Spinal cord (tissue), 10 donors: ENCODE measurements around the gene TMPRSS3. TPM values are rescaled to one million over a fixed set of nuclear protein-coding genes. Genes with fewer than 3 reads are reported as not detected.
"Not testable (repeated sequence)": the region's sequence is repeated elsewhere in the genome, so short reads cannot be mapped to it uniquely, and the experiment has no call there.

Source experiments
- DNase-seq, 6 donors: peaks; one replicate each; pipeline versions ENCODE4 v3.0.0 to v3.0.0-alpha.2; 2013 to 2015; ENCODE audit warnings: low spot score in 6 of 6, low read depth in 4 of 6
- H3K27ac ChIP-seq: one replicate; pipeline ENCODE4 v1.5.1; 2013; ENCODE audit warnings: low read depth, low read length, control low read depth
- H3K27me3 ChIP-seq: one replicate; pipeline ENCODE4 v1.6.1; 2013; ENCODE audit warnings: low read length; ENCODE audit not compliant: control insufficient read depth, insufficient read depth
- H3K36me3 ChIP-seq: one replicate; pipeline ENCODE4 v1.6.1; 2013; ENCODE audit warnings: low read length; ENCODE audit not compliant: control insufficient read depth, insufficient read depth
- H3K4me1 ChIP-seq: one replicate; pipeline ENCODE4 v1.6.1; 2013; ENCODE audit warnings: low read length; ENCODE audit not compliant: control insufficient read depth, insufficient read depth
- H3K4me3 ChIP-seq: one replicate; pipeline ENCODE4 v1.5.1; 2013; ENCODE audit warnings: low read depth, low read length, control low read depth
- H3K9me3 ChIP-seq: one replicate; pipeline ENCODE4 v1.6.1; 2013; ENCODE audit warnings: low read length; ENCODE audit not compliant: control insufficient read depth, insufficient read depth
- WGBS: methylation state at CpG from one replicate; pipeline ENCODE4 v1.1.5; 2013; ENCODE audit warnings: missing lambda C conversion rate; ENCODE audit not compliant: insufficient coverage; 5-methylcytosine and 5-hydroxymethylcytosine counted together
- polyA plus RNA-seq, 2 donors: library from polyadenylated mRNA; unstranded; fragments of 120-200 nt; gene quantifications; one replicate each; pipeline ENCODE4 v1.2.1, GENCODE V29; 2013; ENCODE audit not compliant: insufficient read length in 2 of 2
- total RNA-seq, 2 donors: library from RNA; depleted of rRNA in 1 of 2; stranded (reverse); fragments of 120-200 nt in 1 of 2; fragments of >200 nt in 1 of 2; gene quantifications; one replicate each; pipeline versions ENCODE4 v1.2.3 to v1.2.4, GENCODE V29; 2013 to 2014
- donor health status: healthy.

Gene TMPRSS3
- total and polyA plus RNA-seq, 4 donors = 0.08 to 0.44 (median 0.11) TPM; not detected in 1

GRCh38 chr21:42411891-42412635 lies 16.2 kb upstream of the TMPRSS3 start:
- no peak for DNase-seq
- Histone ChIP-seq H3K27ac (no peak overlapping the region), H3K36me3 (no peaks in the 10 kb centered on the region), H3K4me3 (no peak overlapping the region), H3K4me1 (no peaks in the 10 kb centered on the region), H3K9me3 (no peaks in the 10 kb centered on the region), H3K27me3 (no peaks in the 10 kb centered on the region)
- 72% methylated on average over 21 of the region's 21 CpGs for WGBS

- no peaks in the 10 kb centered on the region for H3K36me3 ChIP-seq
- H3K4me3 ChIP-seq = no peak overlapping the region
- H3K9me3 ChIP-seq = no peaks in the 10 kb centered on the region
- WGBS = 53% methylated on average over 4 of the region's 7 CpGs
- H3K27me3 ChIP-seq = no peaks in the 10 kb centered on the region
- H3K27ac ChIP-seq = no peak overlapping the region
- no peaks in the 10 kb centered on the region for H3K4me1 ChIP-seq
- DNase-seq = peak in 1 of 6 donors; percentile 59
Measured at GRCh38 chr21:42411197-42411869, 15.5 kb upstream of the TMPRSS3 start.

- Histone ChIP-seq H3K4me1 (no peaks in the 10 kb centered on the region), H3K27me3 (no peaks in the 10 kb centered on the region), H3K9me3 (no peaks in the 10 kb centered on the region), H3K4me3 (no peak overlapping the region), H3K27ac (no peak overlapping the region), H3K36me3 (no peaks in the 10 kb centered on the region)
- no peak for DNase-seq
- WGBS = 66% methylated on average over 6 of the region's 7 CpGs
Measured at GRCh38 chr21:42409366-42409765, 13.5 kb upstream of the TMPRSS3 start.

- not testable (repeated sequence) for H3K4me1 ChIP-seq, H3K9me3 ChIP-seq, H3K4me3 ChIP-seq, H3K36me3 ChIP-seq, DNase-seq, H3K27ac ChIP-seq, H3K27me3 ChIP-seq
- no CpG with 5 or more reads among the region's 5 CpGs for WGBS
Measured at GRCh38 chr21:42408718-42409117, 12.9 kb upstream of the TMPRSS3 start.

- no peak for DNase-seq
- WGBS = 70% methylated on average over 1 of the region's 5 CpGs
- Histone ChIP-seq H3K4me1 (peaks cover 4% of the 10 kb centered on the region), H3K36me3 (no peaks in the 10 kb centered on the region), H3K27ac (no peak overlapping the region), H3K27me3 (no peaks in the 10 kb centered on the region), H3K4me3 (no peak overlapping the region), H3K9me3 (no peaks in the 10 kb centered on the region)
Measured at GRCh38 chr21:42407476-42407875, 11.6 kb upstream of the TMPRSS3 start.

GRCh38 chr21:42406866-42407265 lies 11.0 kb upstream of the TMPRSS3 start:
- Histone ChIP-seq H3K4me1 (peaks cover 4% of the 10 kb centered on the region), H3K27me3 (no peaks in the 10 kb centered on the region), H3K4me3 (no peak overlapping the region), H3K36me3 (no peaks in the 10 kb centered on the region), H3K9me3 (no peaks in the 10 kb centered on the region), H3K27ac (no peak overlapping the region)
- WGBS = 96% methylated on average over 6 of the region's 7 CpGs
- no peak for DNase-seq

- Histone ChIP-seq H3K4me1 (peaks cover 4% of the 10 kb centered on the region), H3K27ac (no peak overlapping the region), H3K4me3 (no peak overlapping the region), H3K27me3 (no peaks in the 10 kb centered on the region), H3K36me3 (no peaks in the 10 kb centered on the region), H3K9me3 (no peaks in the 10 kb centered on the region)
- no peak for DNase-seq
- 87% methylated on average over 7 of the region's 10 CpGs for WGBS
Measured at GRCh38 chr21:42406201-42406621, 10.4 kb upstream of the TMPRSS3 start.

GRCh38 chr21:42405064-42406013 lies 9.5 kb upstream of the TMPRSS3 start:
- Histone ChIP-seq H3K27me3 (no peaks in the 10 kb centered on the region), H3K4me3 (no peak overlapping the region), H3K9me3 (no peaks in the 10 kb centered on the region), H3K4me1 (peaks cover 4% of the 10 kb centered on the region), H3K36me3 (no peaks in the 10 kb centered on the region), H3K27ac (no peak overlapping the region)
- 85% methylated on average over 19 of the region's 23 CpGs for WGBS
- no peak for DNase-seq

GRCh38 chr21:42404539-42404938 lies 8.7 kb upstream of the TMPRSS3 start:
- WGBS = 70% methylated on average over 9 of the region's 10 CpGs
- H3K4me3 ChIP-seq = no peak overlapping the region
- H3K27ac ChIP-seq = no peak overlapping the region
- peaks cover 4% of the 10 kb centered on the region for H3K4me1 ChIP-seq
- H3K27me3 ChIP-seq = no peaks in the 10 kb centered on the region
- H3K36me3 ChIP-seq = no peaks in the 10 kb centered on the region
- DNase-seq = no peak
- no peaks in the 10 kb centered on the region for H3K9me3 ChIP-seq
